ENCODE data around the gene RTN4R. TPM values are rescaled to one million over a fixed set of nuclear protein-coding genes. Genes with fewer than 3 reads are reported as not detected.

RTN4R gene
- total RNA-seq, 1 donor from 2014 or later: 2.9 TPM

GRCh38 chr22:20298110-20298802, 30.1 kb upstream of the RTN4R start:
- Mint-ChIP-seq H3K27me3 (ENCODE audit: low read depth, unreplicated experiment) (peaks cover 45% of the 10 kb centered on the region), H3K27ac (ENCODE audit: unreplicated experiment) (no peak overlapping the region), H3K4me3 (ENCODE audit: unreplicated experiment) (peak overlapping the region; percentile 69), H3K4me1 (ENCODE audit: low read depth, unreplicated experiment) (no peaks in the 10 kb centered on the region), H3K9me3 (ENCODE audit: unreplicated experiment) (no peaks in the 10 kb centered on the region), H3K36me3 (ENCODE audit: low read depth, unreplicated experiment) (no peaks in the 10 kb centered on the region)
- Histone ChIP-seq H4K20me1 (ENCODE audit: insufficient read depth, low read length) (peaks cover 3% of the 10 kb centered on the region), H3K79me2 (ENCODE audit: insufficient read depth, low read length) (no peaks in the 10 kb centered on the region), H3K4me3 (ENCODE audit: insufficient read depth, low read depth, low read length) (no peak overlapping the region), H3K27ac (ENCODE audit: low read depth, low read length) (no peak overlapping the region), H3K36me3 (ENCODE audit: insufficient read depth, low read length) (no peaks in the 10 kb centered on the region), H3K9me3 (ENCODE audit: insufficient read depth, low read depth, low read length) (no peaks in the 10 kb centered on the region), H3K27me3 (ENCODE audit: insufficient read depth, low read length) (peaks cover 19% of the 10 kb centered on the region), H3K4me2 (ENCODE audit: low read length) (peak overlapping the region; percentile 88), H3K9ac (ENCODE audit: low read length) (no peak overlapping the region), H2AFZ (ENCODE audit: low read depth, low read length) (no peak overlapping the region), H3K4me1 (ENCODE audit: insufficient read depth, low read length) (peaks cover 2% of the 10 kb centered on the region)
- DNase-seq (ENCODE audit: low read depth): no peak
- FAIRE-seq: no peak
- TF ChIP-seq EZH2 (IDR thresholded peaks at IDR 0.05; ENCODE audit: insufficient read depth, low read length) (peak; percentile 77), CTCF (IDR thresholded peaks at IDR 0.05; ENCODE audit: insufficient read depth, low read depth, low read length) (no peak)

GRCh38 chr22:20297414-20298109, 29.4 kb upstream of the RTN4R start:
- Histone ChIP-seq H3K9me3 (ENCODE audit: insufficient read depth, low read depth, low read length) (no peaks in the 10 kb centered on the region), H3K79me2 (ENCODE audit: insufficient read depth, low read length) (no peaks in the 10 kb centered on the region), H4K20me1 (ENCODE audit: insufficient read depth, low read length) (peaks cover 3% of the 10 kb centered on the region), H3K4me2 (ENCODE audit: low read length) (no peak overlapping the region), H2AFZ (ENCODE audit: low read depth, low read length) (no peak overlapping the region), H3K27me3 (ENCODE audit: insufficient read depth, low read length) (peaks cover 19% of the 10 kb centered on the region), H3K9ac (ENCODE audit: low read length) (no peak overlapping the region), H3K27ac (ENCODE audit: low read depth, low read length) (no peak overlapping the region), H3K4me3 (ENCODE audit: insufficient read depth, low read depth, low read length) (no peak overlapping the region), H3K36me3 (ENCODE audit: insufficient read depth, low read length) (no peaks in the 10 kb centered on the region), H3K4me1 (ENCODE audit: insufficient read depth, low read length) (peaks cover 2% of the 10 kb centered on the region)
- DNase-seq (ENCODE audit: low read depth) (no peak), FAIRE-seq (no peak)
- no peaks in the 10 kb centered on the region for H3K36me3 Mint-ChIP-seq (ENCODE audit: low read depth, unreplicated experiment)
- no peaks in the 10 kb centered on the region for H3K9me3 Mint-ChIP-seq (ENCODE audit: unreplicated experiment)
- no peak overlapping the region for H3K27ac Mint-ChIP-seq (ENCODE audit: unreplicated experiment)
- H3K4me3 Mint-ChIP-seq (ENCODE audit: unreplicated experiment): peak overlapping the region; percentile 56
- peaks cover 48% of the 10 kb centered on the region for H3K27me3 Mint-ChIP-seq (ENCODE audit: low read depth, unreplicated experiment)
- H3K4me1 Mint-ChIP-seq (ENCODE audit: low read depth, unreplicated experiment): no peaks in the 10 kb centered on the region
- TF ChIP-seq EZH2 (IDR thresholded peaks at IDR 0.05; ENCODE audit: insufficient read depth, low read length): no peak
- TF ChIP-seq CTCF (IDR thresholded peaks at IDR 0.05; ENCODE audit: insufficient read depth, low read depth, low read length): no peak

GRCh38 chr22:20296598-20296997, 28.5 kb upstream of the RTN4R start:
- Mint-ChIP-seq H3K9me3 (ENCODE audit: unreplicated experiment) (no peaks in the 10 kb centered on the region), H3K27ac (ENCODE audit: unreplicated experiment) (no peak overlapping the region), H3K4me1 (ENCODE audit: low read depth, unreplicated experiment) (no peaks in the 10 kb centered on the region), H3K4me3 (ENCODE audit: unreplicated experiment) (no peak overlapping the region), H3K36me3 (ENCODE audit: low read depth, unreplicated experiment) (no peaks in the 10 kb centered on the region), H3K27me3 (ENCODE audit: low read depth, unreplicated experiment) (peaks cover 54% of the 10 kb centered on the region)
- Histone ChIP-seq H3K9me3 (ENCODE audit: insufficient read depth, low read depth, low read length) (no peaks in the 10 kb centered on the region), H4K20me1 (ENCODE audit: insufficient read depth, low read length) (peaks cover 3% of the 10 kb centered on the region), H3K36me3 (ENCODE audit: insufficient read depth, low read length) (no peaks in the 10 kb centered on the region), H3K4me1 (ENCODE audit: insufficient read depth, low read length) (peaks cover 2% of the 10 kb centered on the region), H3K27ac (ENCODE audit: low read depth, low read length) (no peak overlapping the region), H3K4me2 (ENCODE audit: low read length) (no peak overlapping the region), H2AFZ (ENCODE audit: low read depth, low read length) (no peak overlapping the region), H3K27me3 (ENCODE audit: insufficient read depth, low read length) (peaks cover 22% of the 10 kb centered on the region), H3K4me3 (ENCODE audit: insufficient read depth, low read depth, low read length) (no peak overlapping the region), H3K79me2 (ENCODE audit: insufficient read depth, low read length) (no peaks in the 10 kb centered on the region), H3K9ac (ENCODE audit: low read length) (no peak overlapping the region)
- FAIRE-seq: no peak
- peak; percentile 8 for DNase-seq (ENCODE audit: low read depth)
- TF ChIP-seq EZH2 (IDR thresholded peaks at IDR 0.05; ENCODE audit: insufficient read depth, low read length) (no peak), CTCF (IDR thresholded peaks at IDR 0.05; ENCODE audit: insufficient read depth, low read depth, low read length) (no peak)
